SK-N-SH treated with all-trans-retinoic acid at 6 μM for 48 hours (cell line): ENCODE results near the gene GNAI1.

Source experiments
- ATAC-seq: fragments of 200-7000 bp; cut with Tn5 transposase; 3 replicates; pipeline ENCODE4 v1.9.1; 2020; ENCODE audit warnings: mild to moderate bottlenecking, moderate library complexity
- ARNTL ChIP-seq: fragments of 450-650 bp; formaldehyde crosslinking; IDR thresholded peaks from 2 replicates; pipeline ENCODE4 v1.5.0; 2020; ENCODE audit warnings: low read depth, mild to moderate bottlenecking, moderate library complexity, borderline replicate concordance
- BACH2 ChIP-seq: fragments of 250-450 bp; sonication (Bioruptor Pico); IDR thresholded peaks from 2 replicates; pipeline ENCODE4 v1.9.0; 2021; ENCODE audit warnings: mild to moderate bottlenecking, borderline replicate concordance
- ESRRG ChIP-seq: fragments of 250-450 bp; sonication (Bioruptor Pico); IDR thresholded peaks from 2 replicates; pipeline ENCODE4 v1.6.1; 2021; ENCODE audit warnings: mild to moderate bottlenecking
- GLIS3 ChIP-seq: fragments of 250-450 bp; sonication (Bioruptor Pico); IDR thresholded peaks from 2 replicates; pipeline ENCODE4 v1.5.0; 2020; ENCODE audit warnings: mild to moderate bottlenecking, moderate library complexity
- OSR1 ChIP-seq: fragments of 250-450 bp; sonication (Bioruptor Pico); IDR thresholded peaks from 2 replicates; pipeline ENCODE4 v1.8.0; 2022; ENCODE audit warnings: moderate library complexity, mild to moderate bottlenecking, inconsistent platforms
- PATZ1 ChIP-seq: fragments of 250-450 bp; sonication (Bioruptor Pico); IDR thresholded peaks from 2 replicates; pipeline ENCODE4 v1.8.0; 2020; ENCODE audit warnings: mild to moderate bottlenecking, moderate library complexity, borderline replicate concordance
- POU6F1 ChIP-seq: fragments of 250-450 bp; sonication (Bioruptor Pico); IDR thresholded peaks from 2 replicates; pipeline ENCODE4 v1.8.0; 2021; ENCODE audit warnings: low read depth, mild to moderate bottlenecking, moderate library complexity, borderline replicate concordance
- PPARA ChIP-seq: fragments of 250-450 bp; sonication (Bioruptor Pico); IDR thresholded peaks from 2 replicates; pipeline ENCODE4 v1.5.0; 2020; ENCODE audit warnings: mild to moderate bottlenecking, borderline replicate concordance
- RARB ChIP-seq: fragments of 250-450 bp; sonication (Bioruptor Pico); IDR thresholded peaks from 2 replicates; pipeline ENCODE4 v1.8.0; 2021; ENCODE audit warnings: mild to moderate bottlenecking, moderate library complexity
- SNAI2 ChIP-seq: fragments of 250-450 bp; sonication (Bioruptor Pico); IDR thresholded peaks from 2 replicates; pipeline ENCODE4 v1.5.0; 2020; ENCODE audit warnings: mild to moderate bottlenecking, moderate library complexity
- TCF4 ChIP-seq: fragments of 250-450 bp; sonication (Bioruptor Pico); IDR thresholded peaks from 2 replicates; pipeline ENCODE4 v1.8.0; 2021; ENCODE audit warnings: mild to moderate bottlenecking, moderate library complexity, borderline replicate concordance
- TOX ChIP-seq: fragments of 250-450 bp; sonication (Bioruptor Pico); IDR thresholded peaks from 2 replicates; pipeline ENCODE4 v1.8.0; 2021; ENCODE audit warnings: mild to moderate bottlenecking, moderate library complexity, borderline replicate concordance
- TSHZ2 ChIP-seq: fragments of 250-450 bp; sonication (Bioruptor Pico); IDR thresholded peaks from 2 replicates; pipeline ENCODE4 v1.5.0; 2020; ENCODE audit warnings: mild to moderate bottlenecking, moderate library complexity
- ZC3H10 ChIP-seq: fragments of 250-450 bp; sonication (Bioruptor Pico); IDR thresholded peaks from 2 replicates; pipeline ENCODE4 v1.5.1; 2021; ENCODE audit warnings: mild to moderate bottlenecking, moderate library complexity
- ZFP3 ChIP-seq: fragments of 250-450 bp; sonication (Bioruptor Pico); IDR thresholded peaks from 2 replicates; pipeline ENCODE4 v1.5.0; 2020; ENCODE audit warnings: mild to moderate bottlenecking, moderate library complexity
- ZFP30 ChIP-seq: fragments of 450-650 bp; formaldehyde crosslinking; IDR thresholded peaks from 2 replicates; pipeline ENCODE4 v1.5.0; 2022; ENCODE audit warnings: mild to moderate bottlenecking, moderate library complexity
- ZNF565 ChIP-seq: fragments of 450-650 bp; formaldehyde crosslinking; conservative IDR thresholded peaks from 2 replicates; pipeline ENCODE4 v1.5.0; 2020; ENCODE audit warnings: low read depth, mild to moderate bottlenecking, moderate library complexity
- ZNF70 ChIP-seq: fragments of 450-650 bp; formaldehyde crosslinking; IDR thresholded peaks from 2 replicates; pipeline ENCODE4 v1.5.0; 2020; ENCODE audit warnings: mild to moderate bottlenecking, moderate library complexity
- ZNF8 ChIP-seq: fragments of 450-650 bp; formaldehyde crosslinking; IDR thresholded peaks from 2 replicates; pipeline ENCODE4 v1.5.0; 2020; ENCODE audit warnings: mild to moderate bottlenecking, moderate library complexity
- TF ChIP-seq, protein P1 (sequence below): fragments of 250-450 bp; sonication (Bioruptor Pico); IDR thresholded peaks from 2 replicates; pipeline ENCODE4 v1.5.1; 2021; ENCODE audit warnings: mild to moderate bottlenecking, moderate library complexity
- TF ChIP-seq, protein P2 (sequence below): fragments of 250-450 bp; sonication (Bioruptor Pico); IDR thresholded peaks from 2 replicates; pipeline ENCODE4 v1.5.1; 2020; ENCODE audit warnings: low read depth, mild to moderate bottlenecking, moderate library complexity

The GNAI1 gene

DNA sequence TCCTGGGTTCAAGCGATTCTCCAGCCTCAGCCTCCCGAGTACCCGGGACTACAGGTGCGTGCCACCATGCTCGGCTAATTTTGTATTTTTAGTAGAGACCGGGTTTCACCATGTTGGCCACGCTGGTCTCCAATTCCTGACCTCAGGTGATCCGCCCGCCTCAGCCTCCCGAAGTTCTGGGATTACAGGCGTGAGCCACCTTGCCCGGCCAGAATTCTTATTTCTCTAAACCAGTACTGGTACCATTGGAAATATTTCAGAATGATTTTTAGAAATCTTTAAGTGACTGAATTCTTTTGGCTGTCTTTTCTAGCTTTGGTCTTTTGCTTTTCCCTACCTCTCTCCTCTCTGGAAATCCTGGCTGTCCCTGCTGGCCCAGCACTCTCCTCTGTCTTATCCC is 2.8 kb downstream of the GNAI1 start (continued):
- no peak for TF ChIP-seq TCF4 (CRISPR knock-in tag)
- TF ChIP-seq, protein P1, sequence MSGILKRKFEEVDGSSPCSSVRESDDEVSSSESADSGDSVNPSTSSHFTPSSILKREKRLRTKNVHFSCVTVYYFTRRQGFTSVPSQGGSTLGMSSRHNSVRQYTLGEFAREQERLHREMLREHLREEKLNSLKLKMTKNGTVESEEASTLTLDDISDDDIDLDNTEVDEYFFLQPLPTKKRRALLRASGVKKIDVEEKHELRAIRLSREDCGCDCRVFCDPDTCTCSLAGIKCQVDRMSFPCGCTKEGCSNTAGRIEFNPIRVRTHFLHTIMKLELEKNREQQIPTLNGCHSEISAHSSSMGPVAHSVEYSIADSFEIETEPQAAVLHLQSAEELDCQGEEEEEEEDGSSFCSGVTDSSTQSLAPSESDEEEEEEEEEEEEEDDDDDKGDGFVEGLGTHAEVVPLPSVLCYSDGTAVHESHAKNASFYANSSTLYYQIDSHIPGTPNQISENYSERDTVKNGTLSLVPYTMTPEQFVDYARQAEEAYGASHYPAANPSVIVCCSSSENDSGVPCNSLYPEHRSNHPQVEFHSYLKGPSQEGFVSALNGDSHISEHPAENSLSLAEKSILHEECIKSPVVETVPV = no peak
- TF ChIP-seq, all 23 proteins: peak for 0

- TF ChIP-seq BACH2 (CRISPR knock-in tag) = no peak
- TF ChIP-seq PPARA = no peak
- TF ChIP-seq ZFP30 = no peak
- no peak for TF ChIP-seq ESRRG (CRISPR knock-in tag)
- no peak for TF ChIP-seq OSR1 (CRISPR knock-in tag)
- no peak for TF ChIP-seq RARB (CRISPR knock-in tag)
- no peak for TF ChIP-seq SNAI2 (CRISPR knock-in tag)
- TF ChIP-seq ZNF565 = no peak
- TF ChIP-seq PATZ1 (CRISPR knock-in tag) = no peak
- no peak for TF ChIP-seq ZNF70
- no peak for TF ChIP-seq ZNF8 (CRISPR knock-in tag)
- no peak for TF ChIP-seq ZC3H10 (CRISPR knock-in tag)
- no peak for TF ChIP-seq TSHZ2 (CRISPR knock-in tag)
- TF ChIP-seq, protein P1 = no peak
- TF ChIP-seq GLIS3 = no peak
- no peak for TF ChIP-seq POU6F1 (CRISPR knock-in tag)
- TF ChIP-seq TOX (CRISPR knock-in tag) = no peak
- TF ChIP-seq TCF4 (CRISPR knock-in tag) = no peak
- no peak for TF ChIP-seq ARNTL
- no peak for TF ChIP-seq ZFP3 (CRISPR knock-in tag)
- ATAC-seq = no peak
Measured at GRCh38 chr7:80139236-80139635, 4.6 kb downstream of the GNAI1 start.

- TF ChIP-seq ZNF8 (CRISPR knock-in tag) = no peak
- ATAC-seq = no peak
Measured at GRCh38 chr7:80140388-80140787, 5.8 kb downstream of the GNAI1 start.

- no peak for ATAC-seq
- TF ChIP-seq, protein P1 = no peak
- no peak for TF ChIP-seq SNAI2 (CRISPR knock-in tag)
- TF ChIP-seq PPARA = no peak
- TF ChIP-seq, protein P2, sequence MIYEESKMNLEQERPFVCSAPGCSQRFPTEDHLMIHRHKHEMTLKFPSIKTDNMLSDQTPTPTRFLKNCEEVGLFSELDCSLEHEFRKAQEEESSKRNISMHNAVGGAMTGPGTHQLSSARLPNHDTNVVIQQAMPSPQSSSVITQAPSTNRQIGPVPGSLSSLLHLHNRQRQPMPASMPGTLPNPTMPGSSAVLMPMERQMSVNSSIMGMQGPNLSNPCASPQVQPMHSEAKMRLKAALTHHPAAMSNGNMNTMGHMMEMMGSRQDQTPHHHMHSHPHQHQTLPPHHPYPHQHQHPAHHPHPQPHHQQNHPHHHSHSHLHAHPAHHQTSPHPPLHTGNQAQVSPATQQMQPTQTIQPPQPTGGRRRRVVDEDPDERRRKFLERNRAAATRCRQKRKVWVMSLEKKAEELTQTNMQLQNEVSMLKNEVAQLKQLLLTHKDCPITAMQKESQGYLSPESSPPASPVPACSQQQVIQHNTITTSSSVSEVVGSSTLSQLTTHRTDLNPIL (CRISPR knock-in tag) = no peak
- no peak for TF ChIP-seq TSHZ2 (CRISPR knock-in tag)
- TF ChIP-seq GLIS3 = no peak
Measured at GRCh38 chr7:80141376-80141775, 6.7 kb downstream of the GNAI1 start.
